ENCODE results near the gene KCNT2. TPM values are rescaled to one million over a fixed set of nuclear protein-coding genes. Genes with fewer than 3 reads are reported as not detected.
"Not testable (repeated sequence)": the region's sequence is repeated elsewhere in the genome, so short reads cannot be mapped to it uniquely, and the experiment has no call there.

Gene KCNT2
- total RNA-seq, 4 donors from 2014 or later, result 1.6 to 20.9 (median 8.9) TPM

GRCh38 chr1:196650403-196650802, 42.2 kb upstream of the KCNT2 start:
- DNase-seq (ENCODE audit: low spot score), result no peak
- no peak for ATAC-seq (ENCODE audit: low FRiP score)
- no peak for TF ChIP-seq CTCF (IDR thresholded peaks at IDR 0.05)

- DNase-seq (ENCODE audit: low spot score) (no peak), ATAC-seq (ENCODE audit: low FRiP score) (no peak)
- no peak for TF ChIP-seq CTCF (IDR thresholded peaks at IDR 0.05)
These were observed 41.8 kb upstream of the KCNT2 start for GRCh38 chr1:196649990-196650389.

GRCh38 chr1:196640976-196641375, 32.7 kb upstream of the KCNT2 start:
- no peak for TF ChIP-seq CTCF (IDR thresholded peaks at IDR 0.05)
- no peak for DNase-seq (ENCODE audit: low spot score)
- no peak for ATAC-seq (ENCODE audit: low FRiP score)

GRCh38 chr1:196639291-196639690, 31.1 kb upstream of the KCNT2 start:
- DNase-seq (ENCODE audit: low spot score); ATAC-seq (ENCODE audit: low FRiP score): not testable (repeated sequence)

GRCh38 chr1:196638466-196638865, 30.2 kb upstream of the KCNT2 start:
- DNase-seq (ENCODE audit: low spot score), result no peak
- no peak for ATAC-seq (ENCODE audit: low FRiP score)
- TF ChIP-seq CTCF (IDR thresholded peaks at IDR 0.05), result no peak

- no peak for ATAC-seq (ENCODE audit: low FRiP score)
- no peak for TF ChIP-seq CTCF (IDR thresholded peaks at IDR 0.05)
- no peak for DNase-seq (ENCODE audit: low spot score)
These were observed 29.4 kb upstream of the KCNT2 start for GRCh38 chr1:196637606-196638005.

- no peak for TF ChIP-seq CTCF (IDR thresholded peaks at IDR 0.05)
- ATAC-seq (ENCODE audit: low FRiP score) (no peak), DNase-seq (ENCODE audit: low spot score) (no peak)
These were observed 20.6 kb upstream of the KCNT2 start for GRCh38 chr1:196628838-196629237.

- ATAC-seq (ENCODE audit: low FRiP score) (no peak), DNase-seq (ENCODE audit: low spot score) (no peak)
- no peak for TF ChIP-seq CTCF (IDR thresholded peaks at IDR 0.05)
These were observed 14.8 kb upstream of the KCNT2 start for GRCh38 chr1:196623079-196623478.
